SK-N-SH treated with all-trans-retinoic acid at 6 μM for 48 hours (cell line): Measurements from ENCODE around the gene CACHD1.

Experiments used
- ARNTL ChIP-seq: fragments of 450-650 bp; formaldehyde crosslinking; IDR thresholded peaks from 2 replicates; pipeline ENCODE4 v1.5.0; 2020; ENCODE audit warnings: low read depth, mild to moderate bottlenecking, moderate library complexity, borderline replicate concordance
- CSRNP3 ChIP-seq: fragments of 250-450 bp; sonication (Bioruptor Pico); IDR thresholded peaks from 2 replicates; pipeline ENCODE4 v1.5.1; 2021; ENCODE audit warnings: mild to moderate bottlenecking, moderate library complexity
- PATZ1 ChIP-seq: fragments of 250-450 bp; sonication (Bioruptor Pico); IDR thresholded peaks from 2 replicates; pipeline ENCODE4 v1.8.0; 2020; ENCODE audit warnings: mild to moderate bottlenecking, moderate library complexity, borderline replicate concordance
- RARB ChIP-seq: fragments of 250-450 bp; sonication (Bioruptor Pico); IDR thresholded peaks from 2 replicates; pipeline ENCODE4 v1.8.0; 2021; ENCODE audit warnings: mild to moderate bottlenecking, moderate library complexity
- SNAI2 ChIP-seq: fragments of 250-450 bp; sonication (Bioruptor Pico); IDR thresholded peaks from 2 replicates; pipeline ENCODE4 v1.5.0; 2020; ENCODE audit warnings: mild to moderate bottlenecking, moderate library complexity
- ZC3H10 ChIP-seq: fragments of 250-450 bp; sonication (Bioruptor Pico); IDR thresholded peaks from 2 replicates; pipeline ENCODE4 v1.5.1; 2021; ENCODE audit warnings: mild to moderate bottlenecking, moderate library complexity
- ZFP30 ChIP-seq: fragments of 450-650 bp; formaldehyde crosslinking; IDR thresholded peaks from 2 replicates; pipeline ENCODE4 v1.5.0; 2022; ENCODE audit warnings: mild to moderate bottlenecking, moderate library complexity
- ZNF565 ChIP-seq: fragments of 450-650 bp; formaldehyde crosslinking; conservative IDR thresholded peaks from 2 replicates; pipeline ENCODE4 v1.5.0; 2020; ENCODE audit warnings: low read depth, mild to moderate bottlenecking, moderate library complexity
- ZNF8 ChIP-seq: fragments of 450-650 bp; formaldehyde crosslinking; IDR thresholded peaks from 2 replicates; pipeline ENCODE4 v1.5.0; 2020; ENCODE audit warnings: mild to moderate bottlenecking, moderate library complexity
- TF ChIP-seq, protein P1 (sequence below): fragments of 250-450 bp; sonication (Bioruptor Pico); IDR thresholded peaks from 2 replicates; pipeline ENCODE4 v1.5.1; 2020; ENCODE audit warnings: low read depth, mild to moderate bottlenecking, moderate library complexity

- no peak for TF ChIP-seq CSRNP3
- TF ChIP-seq, protein P1, sequence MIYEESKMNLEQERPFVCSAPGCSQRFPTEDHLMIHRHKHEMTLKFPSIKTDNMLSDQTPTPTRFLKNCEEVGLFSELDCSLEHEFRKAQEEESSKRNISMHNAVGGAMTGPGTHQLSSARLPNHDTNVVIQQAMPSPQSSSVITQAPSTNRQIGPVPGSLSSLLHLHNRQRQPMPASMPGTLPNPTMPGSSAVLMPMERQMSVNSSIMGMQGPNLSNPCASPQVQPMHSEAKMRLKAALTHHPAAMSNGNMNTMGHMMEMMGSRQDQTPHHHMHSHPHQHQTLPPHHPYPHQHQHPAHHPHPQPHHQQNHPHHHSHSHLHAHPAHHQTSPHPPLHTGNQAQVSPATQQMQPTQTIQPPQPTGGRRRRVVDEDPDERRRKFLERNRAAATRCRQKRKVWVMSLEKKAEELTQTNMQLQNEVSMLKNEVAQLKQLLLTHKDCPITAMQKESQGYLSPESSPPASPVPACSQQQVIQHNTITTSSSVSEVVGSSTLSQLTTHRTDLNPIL: no peak
- no peak for TF ChIP-seq ARNTL (CRISPR knock-in tag)
- no peak for TF ChIP-seq RARB
- no peak for TF ChIP-seq SNAI2
- no peak for TF ChIP-seq ZNF8
- TF ChIP-seq ZC3H10 (CRISPR knock-in tag): no peak
- TF ChIP-seq ZFP30 (CRISPR knock-in tag): no peak
- no peak for TF ChIP-seq ZNF565 (CRISPR knock-in tag)
- no peak for TF ChIP-seq PATZ1
Measured at GRCh38 chr1:64511044-64511443, 41.1 kb downstream of the CACHD1 start.
